Measurements from ENCODE around the gene TRIM44.
"Not testable (repeated sequence)": the region's sequence is repeated elsewhere in the genome, so short reads cannot be mapped to it uniquely, and the experiment has no call there.

TRIM44 gene

GRCh38 chr11:35825386-35825785, 162.8 kb downstream of the TRIM44 start:
- no peak for DNase-seq

- DNase-seq: no peak
Observed at GRCh38 chr11:35826006-35826405, 163.4 kb downstream of the TRIM44 start.

- no peak for DNase-seq
Observed at GRCh38 chr11:35826949-35827348, 164.4 kb downstream of the TRIM44 start.

- no peak for DNase-seq
Observed at GRCh38 chr11:35836205-35836604, 173.6 kb downstream of the TRIM44 start.

GRCh38 chr11:35838071-35838470, 175.5 kb downstream of the TRIM44 start:
- DNase-seq: no peak

GRCh38 chr11:35838697-35839367, 176.3 kb downstream of the TRIM44 start:
- DNase-seq: not testable (repeated sequence)

GRCh38 chr11:35839368-35840161, 177.0 kb downstream of the TRIM44 start:
- no peak for DNase-seq

GRCh38 chr11:35841733-35842132, 179.2 kb downstream of the TRIM44 start:
- DNase-seq: no peak

GRCh38 chr11:35842958-35843357, 180.4 kb downstream of the TRIM44 start:
- no peak for DNase-seq

- DNase-seq: no peak
Observed at GRCh38 chr11:35844579-35844978, 182.0 kb downstream of the TRIM44 start.

GRCh38 chr11:35845860-35846259, 183.3 kb downstream of the TRIM44 start:
- DNase-seq: no peak

- DNase-seq: no peak
Observed at GRCh38 chr11:35846874-35847273, 184.3 kb downstream of the TRIM44 start.

GRCh38 chr11:35847473-35847872, 184.9 kb downstream of the TRIM44 start:
- no peak for DNase-seq

GRCh38 chr11:35848616-35849015, 186.0 kb downstream of the TRIM44 start:
- DNase-seq: no peak

GRCh38 chr11:35850191-35850590, 187.6 kb downstream of the TRIM44 start:
- no peak for DNase-seq

GRCh38 chr11:35851342-35851741, 188.8 kb downstream of the TRIM44 start:
- no peak for DNase-seq

GRCh38 chr11:35852056-35852455, 189.5 kb downstream of the TRIM44 start:
- DNase-seq: no peak

- DNase-seq: no peak
Observed at GRCh38 chr11:35853971-35854370, 191.4 kb downstream of the TRIM44 start.

GRCh38 chr11:35855671-35856070, 193.1 kb downstream of the TRIM44 start:
- no peak for DNase-seq

GRCh38 chr11:35856259-35856658, 193.7 kb downstream of the TRIM44 start:
- DNase-seq: no peak

- no peak for DNase-seq
Observed at GRCh38 chr11:35856756-35857155, 194.2 kb downstream of the TRIM44 start.

GRCh38 chr11:35857922-35858321, 195.3 kb downstream of the TRIM44 start:
- DNase-seq: no peak

GRCh38 chr11:35859301-35859700, 196.7 kb downstream of the TRIM44 start:
- DNase-seq: no peak

- DNase-seq: not testable (repeated sequence)
Observed at GRCh38 chr11:35860194-35860593, 197.6 kb downstream of the TRIM44 start.

- no peak for DNase-seq
Observed at GRCh38 chr11:35861191-35861590, 198.6 kb downstream of the TRIM44 start.

Data from activated T-cell treated with anti-CD3 and anti-CD28 coated beads for 4 hours (primary cell).